ENCODE data around the gene ASB1. TPM values are rescaled to one million over a fixed set of nuclear protein-coding genes. Genes with fewer than 3 reads are reported as not detected.
A peak's percentile ranks its signal among the peaks of the same experiment; 100 is the strongest.

ASB1 gene
- total and polyA plus RNA-seq, 2 of the 13 experiments (the other 11 are each of a cell fraction or from before 2014, with no cell fraction given) = 48.6 to 49.2 TPM

DNA sequence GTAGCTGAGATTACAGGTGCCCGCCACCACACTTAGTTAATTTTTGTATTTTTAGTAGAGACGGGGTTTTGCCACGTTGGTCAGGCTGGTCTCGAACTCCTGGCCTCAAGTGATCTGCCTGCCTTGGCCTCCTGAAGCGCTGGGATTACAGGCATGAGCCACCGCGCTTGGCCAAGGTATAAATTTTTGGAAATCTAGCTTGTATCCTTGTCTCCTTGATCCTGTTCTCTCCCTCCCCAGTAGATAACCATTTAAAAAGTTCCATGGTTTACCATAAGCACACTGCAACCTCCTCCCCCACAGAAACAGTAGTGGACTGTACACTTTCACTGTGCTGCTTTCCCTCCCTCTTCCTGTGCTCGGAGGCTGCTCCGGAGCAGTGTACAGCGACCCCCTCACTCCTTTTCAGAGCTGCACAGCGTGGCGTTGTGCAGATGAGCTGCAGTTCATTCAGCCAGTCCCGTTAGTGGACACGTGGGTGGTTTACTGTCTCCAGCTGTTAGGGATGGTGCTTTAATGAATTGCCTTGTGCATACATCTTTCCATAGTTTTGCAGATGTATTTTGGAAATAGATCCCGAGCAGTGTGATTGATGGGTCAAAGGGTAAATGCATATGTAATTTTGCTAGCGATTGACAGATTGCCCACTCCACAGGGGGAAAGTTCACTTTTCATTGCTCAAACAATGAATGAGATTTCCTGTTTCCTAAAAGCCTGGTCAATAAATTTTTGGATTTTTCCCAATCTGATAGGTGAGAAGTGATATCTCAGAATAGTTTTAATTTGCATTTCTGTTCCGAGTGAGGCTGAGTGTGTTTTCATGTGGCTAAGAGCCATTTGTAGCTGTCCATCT is 14.8 kb downstream of the ASB1 start (continued):
- TF ChIP-seq ZXDC (CRISPR knock-in tag; IDR thresholded peaks at IDR 0.05) (no peak), ZBTB38 (CRISPR knock-in tag; IDR thresholded peaks at IDR 0.05) (peak; percentile 82; the same call in 1 of the 2 replicates), ZNF777 (CRISPR knock-in tag; IDR thresholded peaks at IDR 0.05) (no peak), ZNF337 (CRISPR knock-in tag; IDR thresholded peaks at IDR 0.05; ENCODE audit: borderline replicate concordance, low read depth) (peak; percentile 62; the same call in 1 of the 2 replicates), CSRNP2 (CRISPR knock-in tag; conservative IDR thresholded peaks at IDR 0.05; ENCODE audit: low read depth) (no peak), ZNF33A (CRISPR knock-in tag; IDR thresholded peaks at IDR 0.05; ENCODE audit: borderline replicate concordance) (no peak), JARID2 (CRISPR knock-in tag; IDR thresholded peaks at IDR 0.05; ENCODE audit: insufficient replicate concordance) (no peak), RFXAP (CRISPR knock-in tag; IDR thresholded peaks at IDR 0.05; ENCODE audit: borderline replicate concordance) (peak; percentile 92), HBP1 (CRISPR knock-in tag; IDR thresholded peaks at IDR 0.05; ENCODE audit: low read depth) (peak; percentile 98), NCOA5 (CRISPR knock-in tag; IDR thresholded peaks at IDR 0.05) (no peak), NR2F2 (IDR thresholded peaks at IDR 0.05; ENCODE audit: borderline replicate concordance, low read depth) (peak; percentile 59; the same call in 1 of the 2 replicates), ZNF704 (CRISPR knock-in tag; IDR thresholded peaks at IDR 0.05; ENCODE audit: borderline replicate concordance) (no peak), ADNP (CRISPR knock-in tag; IDR thresholded peaks at IDR 0.05) (peak; percentile 75; the same call in 1 of the 2 replicates), ZFP82 (CRISPR knock-in tag; IDR thresholded peaks at IDR 0.05; ENCODE audit: borderline replicate concordance) (no peak), ZBTB43 (CRISPR knock-in tag; conservative IDR thresholded peaks at IDR 0.05) (peak; percentile 52; the same call in 1 of the 2 replicates)
- TF ChIP-seq, protein P1, sequence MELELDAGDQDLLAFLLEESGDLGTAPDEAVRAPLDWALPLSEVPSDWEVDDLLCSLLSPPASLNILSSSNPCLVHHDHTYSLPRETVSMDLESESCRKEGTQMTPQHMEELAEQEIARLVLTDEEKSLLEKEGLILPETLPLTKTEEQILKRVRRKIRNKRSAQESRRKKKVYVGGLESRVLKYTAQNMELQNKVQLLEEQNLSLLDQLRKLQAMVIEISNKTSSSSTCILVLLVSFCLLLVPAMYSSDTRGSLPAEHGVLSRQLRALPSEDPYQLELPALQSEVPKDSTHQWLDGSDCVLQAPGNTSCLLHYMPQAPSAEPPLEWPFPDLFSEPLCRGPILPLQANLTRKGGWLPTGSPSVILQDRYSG (CRISPR knock-in tag; IDR thresholded peaks at IDR 0.05) = no peak
- TF ChIP-seq, protein P2, sequence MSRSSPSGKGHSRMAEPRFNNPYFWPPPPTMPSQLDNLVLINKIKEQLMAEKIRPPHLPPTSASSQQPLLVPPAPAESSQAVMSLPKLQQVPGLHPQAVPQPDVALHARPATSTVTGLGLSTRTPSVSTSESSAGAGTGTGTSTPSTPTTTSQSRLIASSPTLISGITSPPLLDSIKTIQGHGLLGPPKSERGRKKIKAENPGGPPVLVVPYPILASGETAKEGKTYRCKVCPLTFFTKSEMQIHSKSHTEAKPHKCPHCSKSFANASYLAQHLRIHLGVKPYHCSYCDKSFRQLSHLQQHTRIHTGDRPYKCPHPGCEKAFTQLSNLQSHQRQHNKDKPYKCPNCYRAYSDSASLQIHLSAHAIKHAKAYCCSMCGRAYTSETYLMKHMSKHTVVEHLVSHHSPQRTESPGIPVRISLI (CRISPR knock-in tag; IDR thresholded peaks at IDR 0.05; ENCODE audit: borderline replicate concordance) = no peak; the same call in 1 of the 2 replicates

Data from HepG2 (cell line).